CD14-positive monocyte (primary cell): Measurements from ENCODE around the gene PLPP6. TPM values are rescaled to one million over a fixed set of nuclear protein-coding genes. Genes with fewer than 3 reads are reported as not detected.
A peak's percentile ranks its signal among the peaks of the same experiment; 100 is the strongest.

ENCODE experiments used
- DNase-seq, 3 donors: peaks; one replicate each; pipeline ENCODE4 v3.0.0-alpha.2; 2011 to 2022
- H2AFZ ChIP-seq: 2 replicates; pipeline ENCODE4 v1.6.0; 2012; ENCODE audit warnings: mild to moderate bottlenecking, low read depth, low read length, inconsistent platforms; ENCODE audit not compliant: insufficient read depth, poor library complexity, severe bottlenecking
- H3K27ac ChIP-seq, 2 donors: 1 replicate in 1 of 2; 2 replicates in 1 of 2; pipeline ENCODE4 v1.5.1; 2012 to 2013; ENCODE audit warnings: low read length in 2 of 2, control low read depth in 1 of 2, inconsistent platforms in 1 of 2, low read depth in 1 of 2, mild to moderate bottlenecking in 1 of 2
- H3K27me3 ChIP-seq, 2 donors: one replicate each; pipeline versions ENCODE4 v1.6.0 to v1.6.1; 2011 to 2013; ENCODE audit warnings: low read length in 2 of 2; ENCODE audit not compliant: control insufficient read depth in 2 of 2, insufficient read depth in 2 of 2
- H3K36me3 ChIP-seq, 2 donors: replicated peaks in 1 of 2; 1 replicate in 1 of 2; 2 replicates in 1 of 2; pipeline versions ENCODE4 v1.5.1 to v1.6.1; 2012 to 2013; ENCODE audit warnings: low read length in 2 of 2, control low read depth in 1 of 2, inconsistent platforms in 1 of 2, mild to moderate bottlenecking in 1 of 2; ENCODE audit not compliant: insufficient read depth in 2 of 2, control insufficient read depth in 1 of 2
- H3K4me1 ChIP-seq, 2 donors: 1 replicate in 1 of 2; 2 replicates in 1 of 2; pipeline versions ENCODE4 v1.5.1 to v1.6.1; 2012 to 2013; ENCODE audit warnings: low read length in 2 of 2, control low read depth in 1 of 2, inconsistent platforms in 1 of 2, mild to moderate bottlenecking in 1 of 2, moderate library complexity in 1 of 2; ENCODE audit not compliant: insufficient read depth in 2 of 2, control insufficient read depth in 1 of 2
- H3K4me2 ChIP-seq: replicated peaks from 2 replicates; pipeline ENCODE3; 2012; ENCODE audit warnings: low read length, moderate library complexity, mild to moderate bottlenecking; ENCODE audit not compliant: poor library complexity, severe bottlenecking; ENCODE audit errors: extremely low read depth
- H3K4me3 ChIP-seq, 3 experiments: fragments of 200-600 bp in 1 of 3; sonication (generic) in 1 of 3; replicated peaks in 1 of 3; 1 replicate in 2 of 3; 2 replicates in 1 of 3; pipeline ENCODE4 v1.5.1; 2011 to 2013; ENCODE audit warnings: low read length in 3 of 3, mild to moderate bottlenecking in 3 of 3, control low read depth in 2 of 3, low read depth in 2 of 3, inconsistent platforms in 1 of 3, moderate library complexity in 1 of 3
- H3K79me2 ChIP-seq: 2 replicates; pipeline ENCODE4 v1.6.0; 2012; ENCODE audit warnings: mild to moderate bottlenecking, control low read depth, inconsistent platforms, low read length, moderate library complexity; ENCODE audit not compliant: insufficient read depth
- H3K9ac ChIP-seq: 2 replicates; pipeline ENCODE4 v1.6.0; 2017; ENCODE audit warnings: low read length, mild to moderate bottlenecking; ENCODE audit not compliant: insufficient read depth, poor library complexity, severe bottlenecking
- H3K9me3 ChIP-seq, 2 donors: replicated peaks in 1 of 2; 1 replicate in 1 of 2; 2 replicates in 1 of 2; pipeline versions ENCODE4 v1.5.1 to v1.6.1; 2012 to 2013; ENCODE audit warnings: low read length in 2 of 2, control low read depth in 1 of 2; ENCODE audit not compliant: control insufficient read depth in 1 of 2, insufficient read depth in 1 of 2
- H4K20me1 ChIP-seq: 2 replicates; pipeline ENCODE4 v1.6.0; 2012; ENCODE audit warnings: mild to moderate bottlenecking, low read length, control low read depth, moderate library complexity; ENCODE audit not compliant: insufficient read depth
- H3K27ac Mint-ChIP-seq, 7 donors: one replicate each; pipeline ENCODE4 v1.8.0; 2020; ENCODE audit warnings: mild to moderate bottlenecking in 7 of 7, mixed read lengths in 7 of 7, moderate library complexity in 6 of 7, inconsistent platforms in 2 of 7
- H3K27me3 Mint-ChIP-seq, 3 donors: one replicate each; pipeline ENCODE4 v1.8.0; 2021 to 2022; ENCODE audit warnings: low read depth in 3 of 3, mild to moderate bottlenecking in 3 of 3, mixed read lengths in 3 of 3, moderate library complexity in 3 of 3, inconsistent platforms in 1 of 3
- H3K36me3 Mint-ChIP-seq, 2 donors: one replicate each; pipeline ENCODE4 v1.8.0; 2020; ENCODE audit warnings: mixed read lengths in 2 of 2, inconsistent platforms in 1 of 2, mild to moderate bottlenecking in 1 of 2
- H3K4me1 Mint-ChIP-seq: one replicate; pipeline ENCODE4 v1.8.0; 2020; ENCODE audit warnings: mild to moderate bottlenecking, mixed read lengths
- H3K4me3 Mint-ChIP-seq, 2 donors: one replicate each; pipeline ENCODE4 v1.8.0; 2020; ENCODE audit warnings: mild to moderate bottlenecking in 2 of 2, mixed read lengths in 2 of 2, moderate library complexity in 1 of 2
- H3K9me3 Mint-ChIP-seq, 7 donors: one replicate each; pipeline ENCODE4 v1.8.0; 2020 to 2022; ENCODE audit warnings: mixed read lengths in 7 of 7, mild to moderate bottlenecking in 6 of 7, moderate library complexity in 6 of 7, inconsistent platforms in 2 of 7
- WGBS: methylation state at CpG from one replicate; pipeline ENCODE4 v1.1.5; 2013; ENCODE audit warnings: missing lambda C conversion rate; ENCODE audit not compliant: insufficient coverage; 5-methylcytosine and 5-hydroxymethylcytosine counted together
- intact Hi-C, 2 donors: fragments of 100-400 bp; cut with micrococcal nuclease; formaldehyde crosslinking; loops; one replicate each; pipeline versions ENCODE4 v1.15.0 to v1.15.1; 2023
- polyA plus RNA-seq, 3 donors: library from polyadenylated mRNA; depleted of rRNA in 1 of 3; unstranded in 2 of 3; stranded (reverse) in 1 of 3; fragments of 300-500 nt in 2 of 3; fragments of >200 nt in 1 of 3; fragmentation: Illumina TruSeq in 2 of 3; gene quantifications; 1 replicate in 2 of 3; 2 replicates in 1 of 3; pipeline ENCODE4 v1.2.3, GENCODE V29; 2012 to 2021
- TF ChIP-seq, protein P1 (sequence below): fragments of 200-600 bp; IDR thresholded peaks from one replicate; pipeline ENCODE4 v1.8.0; 2022; ENCODE audit warnings: antibody characterized with exemption, mild to moderate bottlenecking

Gene PLPP6
- polyA plus RNA-seq, 3 donors, result 1.6 to 1.8 (median 1.8) TPM

DNA sequence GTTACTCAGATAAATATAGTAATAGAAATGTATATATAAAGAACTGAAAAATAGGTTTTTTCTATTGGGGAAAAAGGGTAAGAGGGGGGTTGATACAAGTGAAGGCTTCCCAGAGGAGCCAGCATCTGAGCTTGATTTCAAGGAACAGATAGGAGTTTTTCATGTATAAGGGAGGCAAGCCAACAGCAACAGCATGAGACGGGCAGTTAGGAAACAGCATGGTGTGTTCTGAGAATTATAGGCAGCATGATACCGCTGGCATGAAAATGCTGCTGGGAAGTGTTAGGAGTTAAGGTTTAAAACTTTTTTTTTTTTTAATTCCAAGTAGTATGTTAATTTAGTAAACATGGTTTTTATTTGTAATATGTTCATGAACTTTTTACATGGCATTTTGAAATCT, 26.9 kb downstream of the PLPP6 start:
- DNase-seq, result no peak
- Histone ChIP-seq H3K27ac (no peak overlapping the region), H3K36me3 (peaks cover 54 to 74% of the 10 kb centered on the region in 2 donors), H2AFZ (no peak overlapping the region), H3K4me3 (no peak overlapping the region), H4K20me1 (no peaks in the 10 kb centered on the region), H3K4me1 (no peaks in the 10 kb centered on the region), H3K9me3 (no peaks in the 10 kb centered on the region), H3K27me3 (no peaks in the 10 kb centered on the region), H3K9ac (no peak overlapping the region), H3K4me2 (no peak overlapping the region), H3K79me2 (peaks cover 5% of the 10 kb centered on the region)
- H3K27me3 Mint-ChIP-seq, result no peaks in the 10 kb centered on the region
- H3K27ac Mint-ChIP-seq, result peak overlapping the region in 2 of 7 donors; percentile 40 to 71
- H3K4me1 Mint-ChIP-seq, result no peaks in the 10 kb centered on the region
- H3K4me3 Mint-ChIP-seq, result no peak overlapping the region
- H3K9me3 Mint-ChIP-seq, result no peaks in the 10 kb centered on the region
- TF ChIP-seq, protein P1, sequence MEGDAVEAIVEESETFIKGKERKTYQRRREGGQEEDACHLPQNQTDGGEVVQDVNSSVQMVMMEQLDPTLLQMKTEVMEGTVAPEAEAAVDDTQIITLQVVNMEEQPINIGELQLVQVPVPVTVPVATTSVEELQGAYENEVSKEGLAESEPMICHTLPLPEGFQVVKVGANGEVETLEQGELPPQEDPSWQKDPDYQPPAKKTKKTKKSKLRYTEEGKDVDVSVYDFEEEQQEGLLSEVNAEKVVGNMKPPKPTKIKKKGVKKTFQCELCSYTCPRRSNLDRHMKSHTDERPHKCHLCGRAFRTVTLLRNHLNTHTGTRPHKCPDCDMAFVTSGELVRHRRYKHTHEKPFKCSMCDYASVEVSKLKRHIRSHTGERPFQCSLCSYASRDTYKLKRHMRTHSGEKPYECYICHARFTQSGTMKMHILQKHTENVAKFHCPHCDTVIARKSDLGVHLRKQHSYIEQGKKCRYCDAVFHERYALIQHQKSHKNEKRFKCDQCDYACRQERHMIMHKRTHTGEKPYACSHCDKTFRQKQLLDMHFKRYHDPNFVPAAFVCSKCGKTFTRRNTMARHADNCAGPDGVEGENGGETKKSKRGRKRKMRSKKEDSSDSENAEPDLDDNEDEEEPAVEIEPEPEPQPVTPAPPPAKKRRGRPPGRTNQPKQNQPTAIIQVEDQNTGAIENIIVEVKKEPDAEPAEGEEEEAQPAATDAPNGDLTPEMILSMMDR, result no peak
- intact Hi-C loops, result no loop called here
- H3K36me3 Mint-ChIP-seq, result peaks cover 49 to 64% of the 10 kb centered on the region in 2 donors
- WGBS, result 71% methylated on average over 1 of the region's 2 CpGs

DNA sequence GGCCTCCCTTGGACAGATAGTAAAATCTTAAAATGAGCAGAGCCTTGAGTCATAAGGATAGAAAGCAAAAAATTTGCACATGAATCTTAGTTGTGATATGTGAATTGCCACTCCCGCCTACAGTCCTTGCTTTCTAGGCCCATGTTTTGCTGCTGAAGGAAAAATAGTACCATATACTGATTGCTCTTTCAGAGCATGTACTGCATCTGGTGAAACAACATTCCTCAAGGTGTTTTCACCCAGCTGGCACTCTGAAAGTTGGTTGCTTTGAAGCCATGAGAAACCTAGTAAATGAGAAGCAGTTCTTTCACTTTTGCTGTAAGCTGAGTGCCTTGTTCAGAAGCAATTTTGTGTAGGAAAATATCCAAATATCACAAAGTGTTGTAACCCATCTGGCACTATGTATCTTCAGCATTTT, 27.6 kb downstream of the PLPP6 start:
- Histone ChIP-seq H3K9me3 (no peaks in the 10 kb centered on the region), H3K4me2 (no peak overlapping the region), H3K27ac (no peak overlapping the region), H3K36me3 (peaks cover 58 to 80% of the 10 kb centered on the region in 2 donors), H3K4me3 (no peak overlapping the region), H2AFZ (no peak overlapping the region), H3K9ac (no peak overlapping the region), H3K27me3 (no peaks in the 10 kb centered on the region), H3K4me1 (no peaks in the 10 kb centered on the region), H4K20me1 (no peaks in the 10 kb centered on the region), H3K79me2 (peaks cover 5% of the 10 kb centered on the region)
- no peak overlapping the region for H3K27ac Mint-ChIP-seq
- peaks cover 54 to 70% of the 10 kb centered on the region in 2 donors for H3K36me3 Mint-ChIP-seq
- H3K27me3 Mint-ChIP-seq, result no peaks in the 10 kb centered on the region
- no peak overlapping the region for H3K4me3 Mint-ChIP-seq
- DNase-seq, result no peak
- TF ChIP-seq, protein P1, result no peak
- intact Hi-C loops, result no loop called here
- no peaks in the 10 kb centered on the region for H3K4me1 Mint-ChIP-seq
- no peaks in the 10 kb centered on the region for H3K9me3 Mint-ChIP-seq
- WGBS, result 100% methylated on average over 1 of the region's 1 CpG
